Right atrium auricular region (tissue), 2 donors: ENCODE measurements around the gene TDRD3. TPM values are rescaled to one million over a fixed set of nuclear protein-coding genes. Genes with fewer than 3 reads are reported as not detected.

Experiments used
- DNase-seq: peaks from one replicate; pipeline ENCODE4 v3.0.0-alpha.2; 2019; ENCODE audit warnings: low spot score
- H3K27ac ChIP-seq, 2 donors: fragments of 200-600 bp; sonication (generic); 1 replicate in 1 of 2; 2 replicates in 1 of 2; pipeline ENCODE4 v1.5.1; 2016 to 2019
- H3K27me3 ChIP-seq, 2 donors: fragments of 200-600 bp; sonication (generic); one replicate each; pipeline versions ENCODE4 v1.5.1 to v1.6.0; 2017 to 2019
- H3K36me3 ChIP-seq: fragments of 200-600 bp; sonication (generic); one replicate; pipeline ENCODE4 v1.5.1; 2016
- H3K4me1 ChIP-seq, 2 donors: fragments of 200-600 bp; sonication (generic); one replicate each; pipeline versions ENCODE4 v1.5.1 to v1.6.0; 2017 to 2019
- H3K4me3 ChIP-seq, 2 donors: fragments of 200-600 bp; sonication (generic); 1 replicate in 1 of 2; 2 replicates in 1 of 2; pipeline ENCODE4 v1.5.1; 2017 to 2019; ENCODE audit warnings: mild to moderate bottlenecking in 1 of 2, moderate library complexity in 1 of 2
- H3K9me3 ChIP-seq, 2 donors: fragments of 200-600 bp; sonication (generic); one replicate each; pipeline ENCODE4 v1.5.1; 2019
- CTCF ChIP-seq, 2 donors: fragments of 200-600 bp; sonication (generic); IDR thresholded peaks; one replicate each; pipeline ENCODE4 v1.5.1; 2019; ENCODE audit warnings: antibody characterized with exemption in 2 of 2
- total RNA-seq, 2 donors: library from RNA; depleted of rRNA; stranded (reverse); fragments of >200 nt; gene quantifications; one replicate each; pipeline ENCODE4 v1.1.0, GENCODE V29; 2016

TDRD3 gene
- total RNA-seq, 2 donors from 2014 or later = 28.3 to 31.4 TPM

GRCh38 chr13:60604058-60604457, 207.0 kb downstream of the TDRD3 start:
- Histone ChIP-seq H3K36me3 (no peaks in the 10 kb centered on the region), H3K9me3 (no peaks in the 10 kb centered on the region), H3K4me3 (no peak overlapping the region), H3K4me1 (no peaks in the 10 kb centered on the region), H3K27ac (no peak overlapping the region), H3K27me3 (no peaks in the 10 kb centered on the region)
- TF ChIP-seq CTCF (IDR thresholded peaks at IDR 0.05) = no peak
- DNase-seq = no peak

DNA sequence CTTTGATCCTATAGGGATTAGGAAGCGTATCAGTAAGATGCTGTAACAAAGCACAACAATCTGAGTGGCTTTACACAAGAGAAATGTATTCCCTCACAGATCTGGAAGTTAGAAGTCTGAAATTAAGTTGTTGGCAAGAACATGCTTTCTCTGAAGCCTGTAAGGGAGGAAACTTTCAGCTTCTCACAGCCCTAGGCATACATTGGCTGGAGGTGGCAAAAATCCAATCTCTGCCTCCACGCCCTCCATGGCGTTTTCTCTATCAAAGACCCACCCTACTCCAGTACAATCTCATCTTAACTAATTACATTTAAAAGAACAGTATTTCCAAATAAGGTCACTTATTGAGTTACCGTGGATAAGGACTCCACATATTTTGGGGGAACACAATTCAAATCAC, 211.9 kb downstream of the TDRD3 start:
- no peak overlapping the region for H3K27ac ChIP-seq
- H3K27me3 ChIP-seq = no peaks in the 10 kb centered on the region

GRCh38 chr13:60611523-60611922, 214.5 kb downstream of the TDRD3 start:
- Histone ChIP-seq H3K27me3 (no peaks in the 10 kb centered on the region), H3K9me3 (no peaks in the 10 kb centered on the region), H3K4me1 (no peaks in the 10 kb centered on the region), H3K4me3 (no peak overlapping the region), H3K36me3 (no peaks in the 10 kb centered on the region), H3K27ac (no peak overlapping the region)
- no peak for TF ChIP-seq CTCF (IDR thresholded peaks at IDR 0.05)
- DNase-seq = no peak

More for the DNA sequence above, 211.9 kb downstream of the TDRD3 start:
- Histone ChIP-seq H3K4me3 (no peak overlapping the region), H3K9me3 (no peaks in the 10 kb centered on the region), H3K4me1 (no peaks in the 10 kb centered on the region), H3K36me3 (no peaks in the 10 kb centered on the region)
- no peak for DNase-seq
- TF ChIP-seq CTCF (IDR thresholded peaks at IDR 0.05) = no peak

- Histone ChIP-seq H3K4me1 (no peaks in the 10 kb centered on the region), H3K4me3 (no peak overlapping the region), H3K36me3 (no peaks in the 10 kb centered on the region), H3K9me3 (no peaks in the 10 kb centered on the region), H3K27me3 (no peaks in the 10 kb centered on the region), H3K27ac (no peak overlapping the region)
- no peak for DNase-seq
- no peak for TF ChIP-seq CTCF (IDR thresholded peaks at IDR 0.05)
Measured at GRCh38 chr13:60612593-60612992, 215.6 kb downstream of the TDRD3 start.

DNA sequence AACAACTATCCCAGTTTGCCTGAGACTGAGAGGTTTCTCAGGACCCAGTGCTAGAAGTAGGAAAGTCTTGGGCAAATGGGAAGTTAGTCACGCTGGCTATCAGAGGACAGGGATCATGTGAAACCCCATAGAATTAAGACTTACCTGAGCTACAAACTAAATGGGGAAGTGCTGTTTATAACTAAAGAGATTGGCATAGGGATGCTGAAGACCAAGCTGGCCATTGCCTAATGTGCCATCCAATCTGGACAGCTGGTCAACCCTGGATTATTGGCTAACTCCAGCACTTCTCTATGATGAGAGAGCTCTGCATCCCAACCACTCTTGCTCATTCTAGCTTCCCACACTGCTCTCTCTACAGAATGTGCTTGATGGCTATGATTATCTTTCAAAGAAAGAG, 216.1 kb downstream of the TDRD3 start:
- DNase-seq = no peak
- Histone ChIP-seq H3K36me3 (no peaks in the 10 kb centered on the region), H3K4me1 (no peaks in the 10 kb centered on the region)

More for the DNA sequence above, 216.1 kb downstream of the TDRD3 start:
- H3K27ac ChIP-seq = no peak overlapping the region
- H3K9me3 ChIP-seq = no peaks in the 10 kb centered on the region
- no peak overlapping the region for H3K4me3 ChIP-seq
- no peak for TF ChIP-seq CTCF (IDR thresholded peaks at IDR 0.05)
- H3K27me3 ChIP-seq = no peaks in the 10 kb centered on the region
